ENCODE data around the gene THSD4. TPM values are rescaled to one million over a fixed set of nuclear protein-coding genes. Genes with fewer than 3 reads are reported as not detected.

The THSD4 gene
- total RNA-seq, 1 donor from 2014 or later, result 2.7 TPM

DNA sequence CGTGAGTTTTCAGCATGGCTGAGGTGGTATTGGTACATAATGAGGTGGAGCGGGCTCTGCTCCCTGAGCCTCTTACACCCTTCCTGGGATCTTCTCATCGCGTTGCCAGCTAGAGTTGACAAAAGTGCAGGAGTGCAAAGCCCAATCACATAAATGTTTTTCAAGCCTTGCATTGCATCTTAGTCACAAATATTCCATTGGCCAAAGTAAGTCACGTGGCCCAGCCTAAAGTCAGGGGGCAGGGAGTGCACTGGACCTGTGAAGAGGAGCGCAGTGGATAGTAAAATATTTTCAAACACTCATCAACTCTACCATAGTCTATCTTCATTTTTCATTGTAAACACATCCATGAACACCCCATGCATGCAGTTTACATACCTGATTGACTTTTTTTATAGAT is 365.3 kb downstream of the THSD4 start:
- no peak for DNase-seq (ENCODE audit: low read depth)

GRCh38 chr15:71484080-71484479 is 368.8 kb downstream of the THSD4 start:
- no peak for DNase-seq (ENCODE audit: low read depth)

DNA sequence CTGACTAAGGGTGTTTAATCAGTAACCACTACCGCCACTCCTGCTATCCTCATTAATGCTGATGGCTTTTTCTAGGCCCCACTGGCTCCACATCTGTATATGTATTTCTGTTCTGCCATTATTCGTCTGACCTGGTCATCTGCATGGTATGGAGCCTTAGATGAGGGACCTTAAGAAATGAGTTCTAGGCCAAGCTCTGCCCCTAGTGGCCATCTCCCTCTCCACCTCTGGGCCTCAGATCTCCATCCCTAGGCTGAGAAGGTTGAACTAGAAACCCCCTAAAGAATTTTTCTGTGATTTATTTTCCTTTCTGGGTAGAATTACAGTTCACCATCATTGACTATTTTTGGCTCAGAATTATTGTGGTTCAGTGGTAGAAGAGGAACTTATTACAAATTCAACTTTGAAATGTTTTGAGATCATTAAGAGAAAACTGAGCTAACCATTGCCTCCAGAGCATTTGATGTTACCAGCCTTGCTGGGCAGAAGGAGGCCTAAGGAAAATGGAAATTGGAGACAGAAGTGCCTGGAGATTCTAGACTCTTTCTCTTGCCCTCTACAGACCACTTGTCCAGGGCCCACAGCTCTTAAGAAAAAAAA is 369.9 kb downstream of the THSD4 start:
- DNase-seq (ENCODE audit: low read depth), result peak; percentile 25

- no peak for DNase-seq (ENCODE audit: low read depth)
Observed at GRCh38 chr15:71489570-71489969, 374.3 kb downstream of the THSD4 start.

DNA sequence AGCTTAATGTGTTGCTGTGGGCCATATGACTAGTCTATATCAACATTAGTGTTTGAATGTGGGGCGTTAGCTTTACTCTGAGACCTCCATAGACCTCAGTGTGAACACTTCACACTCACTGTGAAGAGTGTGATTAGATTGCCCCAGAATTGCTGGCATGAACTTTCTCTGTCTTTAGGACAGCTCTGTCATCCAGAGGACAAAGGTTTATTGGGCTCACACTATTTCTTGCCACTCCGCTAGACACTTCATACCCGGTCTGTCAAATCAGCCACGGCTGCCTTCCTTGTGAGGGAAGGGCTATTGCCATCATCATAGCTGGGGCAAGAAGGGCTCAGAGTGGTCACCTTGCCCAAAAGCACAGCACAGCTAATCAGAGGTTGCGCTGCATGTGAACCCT is 378.3 kb downstream of the THSD4 start:
- no peak for DNase-seq (ENCODE audit: low read depth)

- no peak for DNase-seq (ENCODE audit: low read depth)
Observed at GRCh38 chr15:71494563-71495397, 379.5 kb downstream of the THSD4 start.

GRCh38 chr15:71495398-71495780 is 380.1 kb downstream of the THSD4 start:
- DNase-seq (ENCODE audit: low read depth), result peak; percentile 42

GRCh38 chr15:71496336-71496955 is 381.2 kb downstream of the THSD4 start:
- DNase-seq (ENCODE audit: low read depth), result no peak

DNA sequence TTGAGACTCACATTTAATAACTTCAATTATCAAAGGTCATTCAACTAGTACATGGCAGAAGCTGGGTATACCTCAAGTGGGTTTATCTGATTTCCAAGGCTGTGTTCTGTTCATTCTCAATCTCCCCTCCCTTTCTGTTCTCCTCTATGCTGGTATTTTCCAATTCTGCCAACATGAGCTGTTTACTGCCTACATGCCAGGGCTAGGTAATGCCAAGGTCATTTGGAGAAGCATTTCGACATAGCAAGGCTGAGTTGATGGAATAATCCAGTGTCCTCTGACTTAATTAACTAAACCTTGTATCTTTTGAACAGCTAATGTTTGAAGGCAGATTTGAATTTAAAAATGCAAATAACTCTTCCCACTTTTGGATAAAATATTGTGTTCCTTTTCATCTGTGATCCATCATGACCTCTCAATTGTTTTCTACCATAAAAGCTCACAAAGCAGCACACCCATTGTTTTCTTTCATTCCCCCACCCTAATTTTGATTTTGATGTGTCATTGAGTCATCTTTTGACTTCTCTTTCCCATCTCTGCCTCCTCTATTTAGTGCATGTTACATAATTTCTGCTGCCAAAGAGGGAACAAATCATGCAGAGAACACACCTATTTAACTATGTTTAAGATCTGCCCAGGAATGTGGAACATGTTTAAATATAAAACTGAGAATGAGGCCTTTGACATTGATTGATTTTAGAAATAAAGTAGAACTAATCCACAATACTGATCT is 386.2 kb downstream of the THSD4 start:
- no peak for DNase-seq (ENCODE audit: low read depth)

DNA sequence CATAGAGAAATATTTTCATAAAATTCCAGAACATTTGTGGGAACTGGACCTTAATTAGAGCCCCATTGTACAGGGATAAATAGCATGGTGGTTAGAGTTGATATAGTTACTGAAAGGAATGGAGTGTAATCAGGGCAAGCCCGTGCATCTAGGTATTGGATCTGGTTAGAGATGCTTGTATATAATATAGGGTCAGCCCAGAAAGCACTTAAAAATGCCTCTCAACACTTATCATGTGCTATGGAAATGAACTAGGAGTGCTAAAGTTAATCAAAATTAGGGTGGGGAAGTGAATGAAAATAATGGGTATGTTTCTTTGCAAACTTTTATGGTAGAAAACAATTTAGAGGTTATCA is 386.8 kb downstream of the THSD4 start:
- no peak for DNase-seq (ENCODE audit: low read depth)

DNA sequence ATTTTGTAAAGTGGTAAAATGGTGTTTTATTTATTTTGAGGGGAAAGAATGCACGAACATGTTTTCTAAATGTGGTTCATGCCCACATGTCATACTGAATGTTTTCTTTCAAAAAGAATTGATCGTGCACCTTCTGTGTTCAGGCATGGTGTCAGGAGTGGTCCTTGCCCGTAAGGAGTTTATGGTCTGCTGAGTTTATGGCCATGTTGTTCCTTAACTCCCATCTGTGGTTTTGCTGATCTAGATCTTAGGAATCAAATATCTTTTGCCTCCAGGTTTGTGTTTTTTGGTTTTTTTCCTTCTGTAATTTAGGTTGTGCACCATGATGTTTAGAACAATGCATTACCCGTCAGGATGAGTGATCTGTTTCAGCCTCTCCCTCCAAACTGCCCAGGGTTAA is 390.7 kb downstream of the THSD4 start:
- no peak for DNase-seq (ENCODE audit: low read depth)

DNA sequence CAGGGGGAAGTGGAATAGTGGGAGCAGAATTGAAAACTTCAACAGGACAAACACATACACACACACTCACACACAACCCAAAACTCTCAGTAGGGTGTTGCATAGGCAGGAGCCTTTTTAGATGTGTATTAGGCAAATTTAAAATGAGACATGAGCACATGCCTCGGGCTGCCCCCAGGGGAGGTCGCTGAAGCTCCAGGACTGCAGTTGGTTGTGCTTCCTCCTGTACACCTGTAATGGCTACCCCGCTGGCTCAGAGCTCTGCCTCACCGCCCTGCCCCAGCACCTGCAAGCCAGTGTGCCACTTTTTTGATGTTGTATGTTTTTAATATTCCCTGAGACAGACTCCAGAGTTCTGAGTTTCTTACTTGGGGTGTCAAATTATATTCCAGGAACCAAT is 391.7 kb downstream of the THSD4 start:
- DNase-seq (ENCODE audit: low read depth), result no peak

- DNase-seq (ENCODE audit: low read depth), result peak; percentile 36
Observed at GRCh38 chr15:71508081-71508682, 392.9 kb downstream of the THSD4 start.

- DNase-seq (ENCODE audit: low read depth), result no peak
Observed at GRCh38 chr15:71509139-71509538, 393.9 kb downstream of the THSD4 start.

DNA sequence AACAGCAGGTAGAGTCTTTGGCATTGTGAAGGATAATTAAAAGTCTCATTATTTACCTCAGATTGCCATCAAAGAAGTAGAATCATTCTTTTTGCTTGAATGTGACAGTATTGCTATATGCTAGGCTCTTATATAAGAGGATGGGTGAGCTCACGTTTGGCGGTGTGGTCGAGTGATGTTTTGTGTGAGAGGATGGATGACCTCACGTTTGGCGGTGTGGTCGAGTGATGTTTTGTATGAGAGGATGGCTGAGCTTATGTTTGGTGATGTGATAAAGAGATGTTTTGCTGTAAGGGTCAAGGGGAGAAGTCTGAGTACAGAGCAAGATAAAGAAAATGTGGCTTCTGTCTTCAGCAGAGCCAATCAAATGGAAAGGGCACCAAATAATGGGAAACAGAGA is 395.5 kb downstream of the THSD4 start:
- no peak for DNase-seq (ENCODE audit: low read depth)

DNA sequence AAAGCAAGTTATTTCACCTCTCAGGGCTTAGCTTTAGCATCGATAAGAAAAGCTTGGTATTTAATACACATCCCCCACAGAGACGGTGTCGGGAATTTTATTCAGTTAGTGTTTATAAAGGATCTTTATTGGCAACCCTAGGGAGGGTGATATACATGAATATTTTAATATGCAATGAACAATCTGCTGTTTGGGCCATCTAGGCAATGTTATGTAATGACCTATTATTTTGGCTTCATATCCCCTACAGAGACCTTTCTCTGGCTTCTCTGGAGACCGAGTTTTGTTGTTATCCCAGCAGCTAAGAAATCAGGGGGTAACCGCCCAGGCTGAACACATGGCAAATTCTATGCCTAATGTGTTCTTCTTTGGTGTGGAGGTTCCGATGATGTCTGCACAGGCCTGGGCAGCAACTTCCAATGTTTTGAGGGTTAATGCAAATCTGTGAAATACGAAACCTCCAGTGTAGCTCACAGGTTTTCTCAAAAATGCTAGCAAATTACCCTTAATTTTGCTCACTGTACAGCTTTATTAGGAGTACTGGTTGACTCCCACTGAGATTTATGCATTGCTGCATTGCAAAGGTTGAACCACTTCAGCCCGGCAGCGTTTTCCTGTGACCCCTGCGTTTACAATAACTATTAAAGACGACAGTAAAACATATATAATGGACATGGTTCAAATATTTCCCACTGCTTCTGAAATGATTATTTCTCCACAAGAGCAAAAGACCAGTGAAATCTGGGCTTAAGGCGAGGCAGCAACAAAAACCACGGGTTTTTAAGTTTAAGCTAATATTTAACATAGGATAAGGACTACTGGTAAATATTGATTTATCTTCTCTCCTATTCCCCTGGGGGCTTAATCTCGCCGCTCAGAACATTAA is 396.8 kb downstream of the THSD4 start:
- DNase-seq (ENCODE audit: low read depth), result no peak

DNA sequence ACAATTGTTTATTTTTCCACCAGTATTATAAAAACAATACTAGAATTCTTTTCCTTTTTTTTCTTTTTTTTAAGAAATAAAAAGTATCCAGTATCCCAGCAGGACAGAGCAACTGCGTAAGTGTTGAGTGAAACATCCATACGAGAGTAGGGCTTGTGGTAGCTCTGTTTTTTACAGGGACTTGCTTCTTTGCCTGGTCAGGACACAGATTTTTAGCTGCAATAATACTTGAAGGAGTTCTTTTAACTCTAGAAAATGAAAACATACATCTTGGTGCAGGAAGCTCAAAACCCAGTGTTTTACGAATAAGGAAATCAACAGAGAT is 397.4 kb downstream of the THSD4 start:
- DNase-seq (ENCODE audit: low read depth), result no peak

DNA sequence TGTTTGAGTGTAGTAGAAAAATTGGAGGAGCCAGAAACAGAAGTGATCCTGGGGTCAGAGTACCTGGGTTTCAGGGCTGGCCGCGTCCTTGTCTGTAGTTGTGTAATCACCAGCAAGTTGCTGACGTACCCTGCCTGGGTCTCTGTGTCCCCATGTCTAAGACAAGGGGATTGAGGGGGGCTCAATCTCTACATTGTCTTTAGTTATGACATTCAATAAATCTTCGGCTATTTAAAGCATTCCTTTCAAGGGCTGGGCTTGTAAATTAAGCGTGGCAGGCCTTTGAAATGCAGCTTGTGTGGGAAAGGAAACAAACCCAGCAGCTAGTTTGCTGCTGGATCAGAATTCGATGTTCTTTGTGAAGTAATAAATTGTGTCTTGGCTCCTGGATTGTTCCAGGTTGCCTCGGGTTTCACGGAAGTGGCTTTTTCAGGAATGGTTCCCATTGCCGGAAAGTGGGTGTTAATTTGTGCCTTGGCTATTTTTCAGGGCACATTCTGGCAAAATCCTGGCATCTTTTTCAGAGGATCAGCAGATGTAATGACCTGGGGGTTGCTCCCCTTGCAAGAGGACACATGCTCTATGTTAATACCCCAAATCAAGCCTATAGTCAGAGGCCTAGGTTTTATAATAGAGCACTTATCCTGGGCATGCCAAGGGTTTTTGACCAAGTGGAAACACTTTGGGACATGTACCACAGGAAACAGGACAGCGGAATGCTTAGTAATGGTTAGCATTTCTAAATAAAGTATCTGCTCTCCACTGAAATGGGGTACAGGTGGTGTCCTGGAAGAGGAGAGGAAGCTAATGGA is 400.3 kb downstream of the THSD4 start:
- no peak for DNase-seq (ENCODE audit: low read depth)

GRCh38 chr15:71517751-71518150 is 402.5 kb downstream of the THSD4 start:
- no peak for DNase-seq (ENCODE audit: low read depth)

GRCh38 chr15:71518661-71519060 is 403.4 kb downstream of the THSD4 start:
- DNase-seq (ENCODE audit: low read depth), result no peak
